SK-N-SH (cell line): ENCODE measurements around the gene PRDM13. TPM values are rescaled to one million over a fixed set of nuclear protein-coding genes. Genes with fewer than 3 reads are reported as not detected.
A peak's percentile ranks its signal among the peaks of the same experiment; 100 is the strongest.

Source experiments
- CTCF ChIA-PET: fragments of 300-600, 350-600 bp; formaldehyde crosslinking; extraction: SDS; loops from one replicate; lab custom pipeline; 2021; lab: Yijun Ruan, JAX
- POLR2A ChIA-PET: fragments of 350-600 bp; sonication (Branson Sonifier 250); formaldehyde crosslinking; extraction: SDS; loops from one replicate; lab custom pipeline; 2020; ENCODE audit warnings: antibody characterized with exemption, inconsistent platforms; lab: Yijun Ruan, JAX
- DNase-seq: peaks from one replicate; pipeline ENCODE4 v3.0.0; 2012
- H2AFZ ChIP-seq: fragments of 200-600 bp; sonication (generic); 2 replicates; pipeline ENCODE4 v1.8.1; 2016; ENCODE audit warnings: antibody characterized with exemption, mild to moderate bottlenecking, low read depth
- H3F3A ChIP-seq: fragments of 200-600 bp; sonication (generic); replicated peaks from 2 replicates; pipeline ENCODE3; 2016; ENCODE audit warnings: antibody characterized with exemption, mild to moderate bottlenecking; ENCODE audit not compliant: insufficient read depth
- H3K27ac ChIP-seq, 2 experiments: fragments of 200-500 bp in 1 of 2; fragments of 200-600 bp in 1 of 2; sonication (Bioruptor generic) in 1 of 2; sonication (generic), shearing (Covaris generic) in 1 of 2; 2 replicates each; pipeline versions ENCODE4 v1.5.1 to v1.6.1; 2014 to 2016; ENCODE audit warnings: low read depth in 2 of 2, inconsistent platforms in 1 of 2, low read length in 1 of 2, mild to moderate bottlenecking in 1 of 2, mixed read lengths in 1 of 2
- H3K27me3 ChIP-seq: fragments of 200-600 bp; sonication (generic), shearing (Covaris generic); 2 replicates; pipeline ENCODE4 v1.6.1; 2016; ENCODE audit warnings: mixed run types; ENCODE audit not compliant: insufficient read depth
- H3K36me3 ChIP-seq, 2 experiments: fragments of 200-500 bp in 1 of 2; fragments of 200-600 bp in 1 of 2; sonication (Bioruptor generic) in 1 of 2; sonication (generic) in 1 of 2; replicated peaks in 1 of 2; 2 replicates each; pipeline versions ENCODE3 to v1.5.1; 2014 to 2016; ENCODE audit warnings: low read length in 1 of 2, mild to moderate bottlenecking in 1 of 2; ENCODE audit not compliant: insufficient read depth in 2 of 2, control insufficient read depth in 1 of 2
- H3K4me1 ChIP-seq, 2 experiments: fragments of 200-500 bp in 1 of 2; fragments of 200-600 bp in 1 of 2; sonication (Bioruptor generic) in 1 of 2; sonication (generic), shearing (Covaris generic) in 1 of 2; 2 replicates each; pipeline versions ENCODE4 v1.5.1 to v1.6.1; 2014 to 2016; ENCODE audit warnings: low read depth in 1 of 2, low read length in 1 of 2, mixed run types in 1 of 2; ENCODE audit not compliant: insufficient read depth in 2 of 2, control insufficient read depth in 1 of 2
- H3K4me2 ChIP-seq: fragments of 200-600 bp; sonication (generic), shearing (Covaris generic); 2 replicates; pipeline ENCODE4 v1.6.1; 2017; ENCODE audit warnings: mixed run types
- H3K4me3 ChIP-seq, 2 experiments: fragments of 200-500 bp in 1 of 2; fragments of 200-600 bp in 1 of 2; sonication (Bioruptor generic) in 1 of 2; sonication (generic), shearing (Covaris generic) in 1 of 2; 2 replicates each; pipeline versions ENCODE4 v1.5.1 to v1.8.1; 2014 to 2016; ENCODE audit warnings: low read depth in 2 of 2, inconsistent platforms in 1 of 2, low read length in 1 of 2, mild to moderate bottlenecking in 1 of 2, mixed read lengths in 1 of 2, moderate library complexity in 1 of 2
- H3K79me2 ChIP-seq: fragments of 200-600 bp; sonication (generic); 2 replicates; pipeline ENCODE4 v1.8.1; 2017; ENCODE audit warnings: mild to moderate bottlenecking; ENCODE audit not compliant: insufficient read depth
- H3K9ac ChIP-seq: fragments of 200-600 bp; sonication (generic); 2 replicates; pipeline ENCODE4 v1.6.1; 2017; ENCODE audit warnings: mixed run types
- H3K9me2 ChIP-seq: fragments of 200-600 bp; sonication (generic); 2 replicates; pipeline ENCODE4 v1.6.1; 2017; ENCODE audit warnings: mixed run types
- H3K9me3 ChIP-seq: fragments of 200-600 bp; sonication (generic); 2 replicates; pipeline ENCODE4 v1.6.1; 2017; ENCODE audit warnings: mixed run types, mild to moderate bottlenecking, moderate library complexity
- H4K20me1 ChIP-seq: fragments of 200-600 bp; sonication (generic); 2 replicates; pipeline ENCODE4 v1.6.1; 2017; ENCODE audit warnings: mild to moderate bottlenecking, mixed run types; ENCODE audit not compliant: insufficient read depth
- CTCF ChIP-seq: fragments of 200-600 bp; sonication (generic); IDR thresholded peaks from 2 replicates; pipeline ENCODE4 v1.6.1; 2017; ENCODE audit warnings: antibody characterized with exemption, mild to moderate bottlenecking, moderate library complexity
- ELF1 ChIP-seq: IDR thresholded peaks from 2 replicates; pipeline ENCODE4 v1.4.0; 2012
- EZH2phosphoT487 ChIP-seq: fragments of 200-600 bp; sonication (generic); IDR thresholded peaks from 2 replicates; pipeline ENCODE4 v1.6.1; 2017; ENCODE audit warnings: low read depth, mixed run types, mild to moderate bottlenecking, antibody characterized with exemption, moderate library complexity, borderline replicate concordance
- GATA2 ChIP-seq: sonication (generic); formaldehyde crosslinking; IDR thresholded peaks from 2 replicates; pipeline ENCODE4 v1.5.0; 2020; ENCODE audit warnings: mild to moderate bottlenecking, missing genetic modification reagents
- IRF3 ChIP-seq: fragments of 150-350 bp; IDR thresholded peaks from 2 replicates; pipeline ENCODE4 v1.6.1; 2016; ENCODE audit warnings: mild to moderate bottlenecking, low read depth, low read length
- MEF2A ChIP-seq: IDR thresholded peaks from 2 replicates; pipeline ENCODE4 v1.4.0; 2012; ENCODE audit warnings: low read depth, borderline replicate concordance
- MXI1 ChIP-seq: IDR thresholded peaks from 2 replicates; pipeline ENCODE4 v1.6.1; 2012; ENCODE audit warnings: mild to moderate bottlenecking, low read depth, low read length, improper control_type of control experiment
- NFIC ChIP-seq: IDR thresholded peaks from 2 replicates; pipeline ENCODE4 v1.4.0; 2012; ENCODE audit warnings: borderline replicate concordance
- NRF1 ChIP-seq: IDR thresholded peaks from 2 replicates; pipeline ENCODE4 v1.6.1; 2012; ENCODE audit warnings: low read depth, mild to moderate bottlenecking, low read length
- RAD21 ChIP-seq: IDR thresholded peaks from 2 replicates; pipeline ENCODE4 v1.6.1; 2012; ENCODE audit warnings: mild to moderate bottlenecking, low read length
- RCOR1 ChIP-seq: fragments of 150-350 bp; IDR thresholded peaks from 2 replicates; pipeline ENCODE4 v1.6.1; 2017; ENCODE audit warnings: antibody characterized with exemption, low read length
- REST ChIP-seq: IDR thresholded peaks from 2 replicates; pipeline ENCODE4 v1.6.1; 2012; ENCODE audit warnings: mild to moderate bottlenecking, low read depth, low read length, moderate library complexity
- SIN3A ChIP-seq: IDR thresholded peaks from 2 replicates; pipeline ENCODE4 v1.6.1; 2012; ENCODE audit warnings: low read depth, mild to moderate bottlenecking, low read length, moderate library complexity, borderline replicate concordance
- SMC3 ChIP-seq: IDR thresholded peaks from 2 replicates; pipeline ENCODE4 v1.6.1; 2012; ENCODE audit warnings: low read depth, low read length, improper control_type of control experiment
- TAF1 ChIP-seq: IDR thresholded peaks from 2 replicates; pipeline ENCODE4 v1.6.1; 2012; ENCODE audit warnings: low read depth, mild to moderate bottlenecking, low read length, moderate library complexity, borderline replicate concordance
- TEAD4 ChIP-seq: IDR thresholded peaks from 2 replicates; pipeline ENCODE4 v1.4.0; 2012; ENCODE audit warnings: mild to moderate bottlenecking, borderline replicate concordance; ENCODE audit not compliant: insufficient read depth
- USF1 ChIP-seq: IDR thresholded peaks from 2 replicates; pipeline ENCODE4 v1.4.0; 2012; ENCODE audit warnings: low read depth, borderline replicate concordance
- USF2 ChIP-seq: fragments of 150-350 bp; IDR thresholded peaks from 2 replicates; pipeline ENCODE4 v1.6.1; 2017; ENCODE audit warnings: antibody characterized with exemption, low read length, low read depth, borderline replicate concordance
- YY1 ChIP-seq: IDR thresholded peaks from 2 replicates; pipeline ENCODE4 v1.4.0; 2012; ENCODE audit warnings: low read depth, mild to moderate bottlenecking
- ZBTB33 ChIP-seq: IDR thresholded peaks from 2 replicates; pipeline ENCODE4 v1.4.0; 2012; ENCODE audit warnings: low read depth, borderline replicate concordance
- WGBS: methylation state at CpG from one replicate; pipeline ENCODE4 v1.1.6; 2017; ENCODE audit warnings: low lambda C conversion rate; 5-methylcytosine and 5-hydroxymethylcytosine counted together
- polyA plus RNA-seq, 3 experiments: library from polyadenylated mRNA; depleted of rRNA; stranded (reverse); fragments of >200 nt; gene quantifications; 2 replicates each; pipeline ENCODE4 v1.2.3, GENCODE V29; 2012

Gene PRDM13
- polyA plus RNA-seq, 1 of the 3 experiments (the other 2 are of a cell fraction) = 0.02 TPM

GRCh38 chr6:99588618-99589289 lies 17.9 kb upstream of the PRDM13 start:
- H3F3A ChIP-seq = no peaks in the 10 kb centered on the region
- no peaks in the 10 kb centered on the region for H3K9me2 ChIP-seq
- H3K9ac ChIP-seq = no peak overlapping the region
- under 1% methylated on average over 11 of the region's 52 CpGs for WGBS
- H3K36me3 ChIP-seq = no peaks in the 10 kb centered on the region
- peak; percentile 74 for DNase-seq
- peaks cover 0 to 12% of the 10 kb centered on the region in 2 experiments; a peak in 1 of 4 replicates for H3K4me1 ChIP-seq
- peak overlapping the region; percentile 89 for H3K4me2 ChIP-seq
- H2AFZ ChIP-seq = peak overlapping the region; percentile 56
- POLR2A ChIA-PET = interaction anchor here (0.8 kb wide), 1 partner anchor 20 kb away, joined by 4 read pairs; the partner anchor contains the start of gene CCNC
- H3K27ac ChIP-seq = no peak overlapping the region
- H3K4me3 ChIP-seq = peak overlapping the region; percentile 47 to 61
- H4K20me1 ChIP-seq = no peaks in the 10 kb centered on the region
- H3K9me3 ChIP-seq = no peaks in the 10 kb centered on the region
- H3K79me2 ChIP-seq = no peaks in the 10 kb centered on the region
- peaks cover 43% of the 10 kb centered on the region for H3K27me3 ChIP-seq
- CTCF ChIA-PET = interaction anchor here (0.7 to 2.8 kb wide), 25 partner anchors 11 to 279 kb away, joined by 3 to 35 read pairs (median 3); partner anchors contain the start of gene CCNC
- TF ChIP-seq YY1 (no peak), ELF1 (no peak), SIN3A (no peak), TEAD4 (no peak), CTCF (peak; percentile 58), ZBTB33 (no peak), MEF2A (no peak), EZH2phosphoT487 (no peak), USF1 (no peak), SMC3 (peak; percentile 39; the same call in 1 of the 2 replicates), NRF1 (0 out of 2 replicates have a peak, but pooled peaks have one; percentile 30), REST (no peak), TAF1 (no peak), IRF3 (no peak), NFIC (no peak), RAD21 (peak; percentile 69), USF2 (no peak), RCOR1 (no peak), GATA2 (CRISPR knock-in tag) (no peak), MXI1 (no peak)
